Tibial nerve (tissue), 4 donors: ENCODE results near the gene PAIP2. TPM values are rescaled to one million over a fixed set of nuclear protein-coding genes. Genes with fewer than 3 reads are reported as not detected.

Experiments
- DNase-seq, 2 donors: peaks; one replicate each; pipeline ENCODE4 v3.0.0-alpha.2; 2019; ENCODE audit warnings: low spot score in 2 of 2
- H3K27ac ChIP-seq, 4 donors: fragments of 200-600 bp; sonication (generic) in 3 of 4; one replicate each; pipeline ENCODE4 v1.5.1; 2017 to 2019; ENCODE audit warnings: mild to moderate bottlenecking in 1 of 4
- H3K27me3 ChIP-seq, 2 donors: fragments of 200-600 bp; sonication (generic) in 1 of 2; one replicate each; pipeline versions ENCODE4 v1.5.1 to v1.6.0; 2017 to 2019
- H3K36me3 ChIP-seq, 3 donors: fragments of 200-600 bp; sonication (generic); one replicate each; pipeline ENCODE4 v1.5.1; 2018 to 2019
- H3K4me1 ChIP-seq, 4 donors: fragments of 200-600 bp; sonication (generic) in 3 of 4; one replicate each; pipeline ENCODE4 v1.5.1; 2017 to 2019
- H3K4me3 ChIP-seq, 4 donors: fragments of 200-600 bp; sonication (generic) in 3 of 4; one replicate each; pipeline ENCODE4 v1.5.1; 2017 to 2019; ENCODE audit warnings: mild to moderate bottlenecking in 1 of 4, moderate library complexity in 1 of 4
- H3K9me3 ChIP-seq, 4 donors: fragments of 200-600 bp; sonication (generic) in 3 of 4; one replicate each; pipeline ENCODE4 v1.5.1; 2017 to 2019
- EP300 ChIP-seq, 2 donors: sonication (generic); formaldehyde crosslinking; IDR thresholded peaks; one replicate each; pipeline ENCODE4 v1.6.1; 2017; ENCODE audit warnings: antibody characterized with exemption in 2 of 2, mild to moderate bottlenecking in 1 of 2
- POLR2A ChIP-seq, 2 donors: fragments of 450-650 bp; IDR thresholded peaks; one replicate each; pipeline ENCODE4 v1.6.1; 2017; ENCODE audit warnings: antibody characterized with exemption in 2 of 2, mild to moderate bottlenecking in 2 of 2, moderate library complexity in 2 of 2
- WGBS, 2 donors: methylation state at CpG; one replicate each; pipeline ENCODE4 v1.1.5; 2018; 5-methylcytosine and 5-hydroxymethylcytosine counted together
- total RNA-seq, 4 donors: library from RNA; depleted of rRNA; stranded (reverse); fragments of >200 nt; gene quantifications; one replicate each; pipeline ENCODE4 v1.1.0, GENCODE V29; 2016
- TF ChIP-seq, protein P1 (sequence below), 5 experiments: fragments of 200-600 bp in 3 of 5; fragments of 450-650 bp in 2 of 5; sonication (generic) in 3 of 5; IDR thresholded peaks; one replicate each; pipeline ENCODE4 v1.5.1; 2016 to 2019; ENCODE audit warnings: antibody characterized with exemption in 5 of 5, mild to moderate bottlenecking in 3 of 5, moderate library complexity in 2 of 5

PAIP2 gene
- total RNA-seq, 4 donors from 2014 or later, result 70.6 to 99.2 (median 87.3) TPM

GRCh38 chr5:139402561-139403158, 61.0 kb downstream of the PAIP2 start:
- peaks cover 4 to 15% (median 11%) of the 10 kb centered on the region in 4 donors for H3K4me1 ChIP-seq
- 68% methylated on average over 7 of the region's 7 CpGs for WGBS, 2 donors
- DNase-seq, result no peak
- H3K4me3 ChIP-seq, result no peak overlapping the region
- no peaks in the 10 kb centered on the region for H3K9me3 ChIP-seq
- H3K27ac ChIP-seq, result peak overlapping the region in 2 of 4 donors; percentile 89 to 97
- TF ChIP-seq EP300 (IDR thresholded peaks at IDR 0.05) (no peak), POLR2A (IDR thresholded peaks at IDR 0.05) (no peak)
- TF ChIP-seq, protein P1, sequence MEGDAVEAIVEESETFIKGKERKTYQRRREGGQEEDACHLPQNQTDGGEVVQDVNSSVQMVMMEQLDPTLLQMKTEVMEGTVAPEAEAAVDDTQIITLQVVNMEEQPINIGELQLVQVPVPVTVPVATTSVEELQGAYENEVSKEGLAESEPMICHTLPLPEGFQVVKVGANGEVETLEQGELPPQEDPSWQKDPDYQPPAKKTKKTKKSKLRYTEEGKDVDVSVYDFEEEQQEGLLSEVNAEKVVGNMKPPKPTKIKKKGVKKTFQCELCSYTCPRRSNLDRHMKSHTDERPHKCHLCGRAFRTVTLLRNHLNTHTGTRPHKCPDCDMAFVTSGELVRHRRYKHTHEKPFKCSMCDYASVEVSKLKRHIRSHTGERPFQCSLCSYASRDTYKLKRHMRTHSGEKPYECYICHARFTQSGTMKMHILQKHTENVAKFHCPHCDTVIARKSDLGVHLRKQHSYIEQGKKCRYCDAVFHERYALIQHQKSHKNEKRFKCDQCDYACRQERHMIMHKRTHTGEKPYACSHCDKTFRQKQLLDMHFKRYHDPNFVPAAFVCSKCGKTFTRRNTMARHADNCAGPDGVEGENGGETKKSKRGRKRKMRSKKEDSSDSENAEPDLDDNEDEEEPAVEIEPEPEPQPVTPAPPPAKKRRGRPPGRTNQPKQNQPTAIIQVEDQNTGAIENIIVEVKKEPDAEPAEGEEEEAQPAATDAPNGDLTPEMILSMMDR (IDR thresholded peaks at IDR 0.05), result peak in 1 of 5 experiments; percentile 10
- H3K36me3 ChIP-seq, result no peaks in the 10 kb centered on the region
- no peaks in the 10 kb centered on the region for H3K27me3 ChIP-seq

DNA sequence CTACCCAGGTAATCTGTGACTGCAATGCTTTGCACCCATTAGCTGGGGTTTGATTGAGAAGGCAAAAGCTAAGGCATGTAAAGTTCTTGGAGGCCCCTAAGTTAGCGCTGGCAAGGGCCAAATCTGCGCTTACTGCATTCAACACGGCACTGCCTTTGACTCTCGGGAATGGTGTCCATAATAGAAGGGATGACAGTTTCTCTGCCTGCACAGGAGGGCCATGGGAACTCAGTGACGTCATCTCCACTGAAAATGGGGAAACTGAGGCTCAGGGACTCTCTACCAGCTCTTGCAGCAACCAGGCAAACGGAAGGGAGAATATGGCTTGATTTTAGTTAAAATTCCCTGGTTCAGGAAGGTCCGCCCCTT, 61.7 kb downstream of the PAIP2 start:
- 9 to 15% methylated on average over 6 to 7 of the region's 7 CpGs for WGBS, 2 donors
- peaks cover 4 to 15% (median 11%) of the 10 kb centered on the region in 4 donors for H3K4me1 ChIP-seq
- no peaks in the 10 kb centered on the region for H3K9me3 ChIP-seq
- H3K4me3 ChIP-seq, result peak overlapping the region; percentile 36 to 58 (median 50)
- H3K27me3 ChIP-seq, result no peaks in the 10 kb centered on the region
- TF ChIP-seq EP300 (IDR thresholded peaks at IDR 0.05), result no peak
- TF ChIP-seq POLR2A (IDR thresholded peaks at IDR 0.05), result no peak
- TF ChIP-seq, protein P1 (IDR thresholded peaks at IDR 0.05), result no peak
- H3K27ac ChIP-seq, result peak overlapping the region; percentile 82 to 97 (median 88)
- DNase-seq, result no peak
- H3K36me3 ChIP-seq, result no peaks in the 10 kb centered on the region

DNA sequence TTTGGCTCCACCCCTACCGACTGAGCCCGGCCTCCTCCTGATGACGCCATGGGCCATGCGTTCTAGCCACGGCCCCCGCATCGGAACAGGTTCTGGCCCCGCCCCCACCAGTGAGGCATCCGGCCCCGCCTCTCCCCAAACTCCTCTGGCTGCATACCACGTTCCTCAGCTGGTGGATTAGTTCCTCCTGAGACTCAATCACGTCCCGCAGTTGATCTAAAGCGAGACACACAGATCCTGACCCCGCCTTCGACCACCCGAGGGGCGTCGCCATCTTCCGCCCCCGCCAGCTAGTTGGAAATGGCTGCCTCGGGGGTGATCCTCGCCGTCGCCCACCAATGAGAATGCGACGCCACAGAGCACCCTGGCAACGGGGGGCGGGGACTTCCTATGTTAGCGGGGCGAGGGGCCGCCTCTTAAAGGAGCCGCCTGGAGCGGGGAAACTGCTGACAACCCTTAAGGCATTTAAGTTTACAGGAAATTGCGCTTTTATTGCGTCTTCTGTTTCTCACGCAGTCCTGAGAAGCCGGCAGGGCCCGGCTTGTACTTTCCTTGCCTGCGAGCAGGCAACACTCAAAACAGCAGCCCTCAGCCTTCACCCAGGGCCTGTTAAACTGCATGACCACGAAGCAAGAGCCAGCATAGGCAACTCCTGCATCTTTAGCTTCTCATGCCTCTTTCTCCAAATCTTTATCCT, 62.3 kb downstream of the PAIP2 start, which contains the start of gene SPATA24:
Gene SPATA24, minus strand, starts transcription at position 303 of the 697 bp plus-strand sequence. Its CDS starts 29 bp downstream, at position 274.
- H3K27ac ChIP-seq, result peak within 1 kb of the TSS; percentile 82 to 97 (median 88)
- H3K27me3 ChIP-seq, result no peaks in the 10 kb centered on the region
- H3K9me3 ChIP-seq, result no peaks in the 10 kb centered on the region
- TF ChIP-seq, protein P1 (IDR thresholded peaks at IDR 0.05), result peak in 1 of 5 experiments; percentile 46
- TF ChIP-seq EP300 (IDR thresholded peaks at IDR 0.05) (peak; percentile 86 to 91), POLR2A (IDR thresholded peaks at IDR 0.05) (no peak)
- no peaks in the 10 kb centered on the region for H3K36me3 ChIP-seq
- 0% methylated on average over 25 to 41 of the region's 41 CpGs for WGBS, 2 donors
- peak within 1 kb of the TSS; percentile 36 to 58 (median 50) for H3K4me3 ChIP-seq
- DNase-seq, result peak; percentile 98
- peaks cover 4 to 15% (median 11%) of the 10 kb centered on the region in 4 donors for H3K4me1 ChIP-seq

- no peak for DNase-seq
- no peaks in the 10 kb centered on the region for H3K27me3 ChIP-seq
- peaks cover 4 to 15% (median 11%) of the 10 kb centered on the region in 4 donors for H3K4me1 ChIP-seq
- TF ChIP-seq POLR2A (IDR thresholded peaks at IDR 0.05) (no peak), EP300 (IDR thresholded peaks at IDR 0.05) (no peak)
- TF ChIP-seq, protein P1 (IDR thresholded peaks at IDR 0.05), result no peak
- H3K36me3 ChIP-seq, result no peaks in the 10 kb centered on the region
- WGBS, 2 donors, result 69 to 70% methylated on average over 5 of the region's 5 CpGs
- H3K9me3 ChIP-seq, result no peaks in the 10 kb centered on the region
- peak overlapping the region in 3 of 4 donors; percentile 36 to 58 (median 58) for H3K4me3 ChIP-seq
- H3K27ac ChIP-seq, result peak overlapping the region; percentile 82 to 97 (median 88)
Observed at GRCh38 chr5:139404484-139404840, 62.8 kb downstream of the PAIP2 start.

GRCh38 chr5:139406963-139407362, 65.3 kb downstream of the PAIP2 start:
- Histone ChIP-seq H3K4me3 (no peak overlapping the region), H3K27ac (no peak overlapping the region), H3K27me3 (no peaks in the 10 kb centered on the region), H3K36me3 (peaks cover 0 to 6% (median 0%) of the 10 kb centered on the region in 3 donors), H3K9me3 (no peaks in the 10 kb centered on the region), H3K4me1 (peaks cover 4 to 15% (median 11%) of the 10 kb centered on the region in 4 donors)
- DNase-seq, result no peak
- WGBS, 2 donors, result 87 to 96% methylated on average over 2 of the region's 2 CpGs
- TF ChIP-seq POLR2A (IDR thresholded peaks at IDR 0.05) (no peak), EP300 (IDR thresholded peaks at IDR 0.05) (no peak)
- TF ChIP-seq, protein P1 (IDR thresholded peaks at IDR 0.05), result no peak
